IMR-90 (cell line): Measurements from ENCODE around the gene CPLX3. TPM values are rescaled to one million over a fixed set of nuclear protein-coding genes. Genes with fewer than 3 reads are reported as not detected.

Experiments
- ATAC-seq: fragments of 200-7000 bp; cut with Tn5 transposase; 2 replicates; pipeline ENCODE4 v1.9.1; 2020; ENCODE audit warnings: low read depth, mild to moderate bottlenecking, moderate library complexity
- BruUV-seq: library from RNA; stranded (reverse); fragments of 400-500 nt; replicated peaks from 2 replicates; lab custom pipeline; 2021; lab: Mats Ljungman, UMichigan
- CTCF ChIA-PET: fragments of 300-600 bp; formaldehyde crosslinking; extraction: SDS; loops from one replicate; lab custom pipeline; 2021; ENCODE audit warnings: antibody characterized with exemption; lab: Yijun Ruan, JAX
- POLR2A ChIA-PET: fragments of 300-600 bp; sonication (Branson Sonifier 250); formaldehyde crosslinking; loops from one replicate; lab custom pipeline; 2022; ENCODE audit warnings: antibody characterized with exemption; ENCODE audit not compliant: unreplicated experiment; lab: Charles Lee
- DNase-seq: peaks from one replicate; pipeline ENCODE4 v3.0.0; 2013
- H2AFZ ChIP-seq: replicated peaks from 2 replicates; pipeline ENCODE3; 2013; ENCODE audit warnings: low read length, mild to moderate bottlenecking; ENCODE audit not compliant: poor library complexity
- H2AK5ac ChIP-seq: 2 replicates; pipeline ENCODE4 v1.6.1; 2013; ENCODE audit warnings: low read depth, low read length, inconsistent platforms
- H2AK9ac ChIP-seq: replicated peaks from 2 replicates; pipeline ENCODE3; 2013; ENCODE audit warnings: mild to moderate bottlenecking, low read depth, low read length, moderate library complexity; ENCODE audit not compliant: poor library complexity
- H2BK120ac ChIP-seq: 2 replicates; pipeline ENCODE4 v1.6.1; 2013; ENCODE audit warnings: low read depth, low read length, inconsistent platforms
- H2BK15ac ChIP-seq: 3 replicates; pipeline ENCODE4 v1.6.1; 2013; ENCODE audit warnings: low read depth, low read length, inconsistent platforms
- H2BK20ac ChIP-seq: 2 replicates; pipeline ENCODE4 v1.6.1; 2013; ENCODE audit warnings: low read depth, mild to moderate bottlenecking, inconsistent platforms, low read length, moderate library complexity
- H2BK5ac ChIP-seq: 2 replicates; pipeline ENCODE4 v1.6.1; 2013; ENCODE audit warnings: mild to moderate bottlenecking, low read depth, low read length, inconsistent platforms; ENCODE audit not compliant: poor library complexity, severe bottlenecking
- H3K14ac ChIP-seq: replicated peaks from 2 replicates; pipeline ENCODE4 v1.6.1; 2013; ENCODE audit warnings: low read depth, low read length, inconsistent platforms
- H3K18ac ChIP-seq: 2 replicates; pipeline ENCODE4 v1.6.1; 2013; ENCODE audit warnings: low read depth, low read length, control low read depth
- H3K23ac ChIP-seq: 2 replicates; pipeline ENCODE4 v1.6.1; 2013; ENCODE audit warnings: low read depth, low read length, inconsistent platforms
- H3K27ac ChIP-seq: 2 replicates; pipeline ENCODE4 v1.5.1; 2013; ENCODE audit warnings: mild to moderate bottlenecking, control low read depth, low read length; ENCODE audit not compliant: insufficient read depth
- H3K27me3 ChIP-seq: 2 replicates; pipeline ENCODE4 v1.6.1; 2013; ENCODE audit warnings: low read length; ENCODE audit not compliant: control insufficient read depth, insufficient read depth
- H3K36me3 ChIP-seq: 2 replicates; pipeline ENCODE4 v1.6.1; 2013; ENCODE audit warnings: low read length, mixed read lengths; ENCODE audit not compliant: control insufficient read depth, insufficient read depth
- H3K4ac ChIP-seq: 2 replicates; pipeline ENCODE4 v1.6.1; 2013; ENCODE audit warnings: low read depth, low read length, inconsistent platforms
- H3K4me1 ChIP-seq: 2 replicates; pipeline ENCODE4 v1.6.1; 2013; ENCODE audit warnings: low read length, mixed read lengths; ENCODE audit not compliant: control insufficient read depth, insufficient read depth
- H3K4me2 ChIP-seq: 2 replicates; pipeline ENCODE4 v1.6.1; 2013; ENCODE audit warnings: low read depth, mild to moderate bottlenecking, control low read depth, low read length, moderate library complexity
- H3K4me3 ChIP-seq: 2 replicates; pipeline ENCODE4 v1.5.1; 2013; ENCODE audit warnings: low read depth, mild to moderate bottlenecking, control low read depth, low read length, moderate library complexity; ENCODE audit not compliant: insufficient read depth
- H3K56ac ChIP-seq: 2 replicates; pipeline ENCODE4 v1.6.1; 2013; ENCODE audit warnings: low read length, inconsistent platforms; ENCODE audit not compliant: insufficient read depth; ENCODE audit errors: extremely low read depth
- H3K79me1 ChIP-seq, 2 experiments: 2 replicates each; pipeline ENCODE4 v1.6.1; 2013; ENCODE audit warnings: low read length in 2 of 2, inconsistent platforms in 1 of 2, low read depth in 1 of 2
- H3K9ac ChIP-seq: 2 replicates; pipeline ENCODE4 v1.6.1; 2013; ENCODE audit warnings: low read depth, low read length, control low read depth
- H3K9me1 ChIP-seq: 2 replicates; pipeline ENCODE4 v1.6.1; 2013; ENCODE audit warnings: low read length, inconsistent platforms; ENCODE audit not compliant: insufficient read depth
- H3K9me3 ChIP-seq: 2 replicates; pipeline ENCODE4 v1.6.1; 2013; ENCODE audit warnings: low read length; ENCODE audit not compliant: control insufficient read depth, insufficient read depth
- H4K20me1 ChIP-seq: 2 replicates; pipeline ENCODE4 v1.6.1; 2013; ENCODE audit warnings: low read length, inconsistent platforms; ENCODE audit not compliant: insufficient read depth
- H4K5ac ChIP-seq: 2 replicates; pipeline ENCODE4 v1.6.1; 2013; ENCODE audit warnings: mild to moderate bottlenecking, low read depth, low read length, control low read depth
- H4K8ac ChIP-seq, 2 experiments: 2 replicates each; pipeline ENCODE4 v1.6.1; 2013; ENCODE audit warnings: low read depth in 2 of 2, low read length in 2 of 2, control low read depth in 1 of 2, inconsistent platforms in 1 of 2
- H4K91ac ChIP-seq: 2 replicates; pipeline ENCODE4 v1.6.1; 2013; ENCODE audit warnings: low read depth, low read length, inconsistent platforms; ENCODE audit not compliant: insufficient read depth
- BHLHE40 ChIP-seq: fragments of 150-350 bp; IDR thresholded peaks from 2 replicates; pipeline ENCODE4 v1.6.1; 2016; ENCODE audit warnings: mild to moderate bottlenecking, low read depth, low read length
- CEBPB ChIP-seq: IDR thresholded peaks from 2 replicates; pipeline ENCODE4 v1.6.1; 2012; ENCODE audit warnings: low read depth, low read length, improper control_type of control experiment
- CHD1 ChIP-seq: IDR thresholded peaks from 2 replicates; pipeline ENCODE4 v1.6.1; 2012; ENCODE audit warnings: low read depth, low read length, improper control_type of control experiment
- SMC3 ChIP-seq: fragments of 150-350 bp; IDR thresholded peaks from 2 replicates; pipeline ENCODE4 v1.6.1; 2016; ENCODE audit warnings: low read depth, mild to moderate bottlenecking, antibody characterized with exemption, low read length, moderate library complexity
- WGBS, 2 experiments: methylation state at CpG; one replicate each; pipeline versions ENCODE4 v1.1.5 to v1.1.7; 2013; ENCODE audit warnings: missing lambda C conversion rate in 2 of 2; ENCODE audit not compliant: insufficient read length in 1 of 2; ENCODE audit errors: extremely low coverage in 2 of 2; 5-methylcytosine and 5-hydroxymethylcytosine counted together
- dilution Hi-C: fragments of 300-500 bp; cut with HindIII; formaldehyde crosslinking; loops from one replicate; pipeline ENCODE4 v1.14.3; 2018; ENCODE audit warnings: low sequenced_read_pairs; ENCODE audit not compliant: unreplicated experiment
- in situ Hi-C: fragments of 300-500 bp; cut with MboI; formaldehyde crosslinking; loops from 3 replicates; pipeline ENCODE4 v1.14.3; 2019; ENCODE audit warnings: low sequenced_read_pairs, inconsistent platforms, mixed read lengths
- intact Hi-C: fragments of 100-400 bp; cut with micrococcal nuclease; formaldehyde crosslinking; loops from 2 replicates; pipeline ENCODE4 v1.10.0; 2022
- polyA plus RNA-seq, 3 experiments: library from polyadenylated mRNA; depleted of rRNA; stranded (reverse); fragments of >200 nt; gene quantifications; 2 replicates each; pipeline ENCODE4 v1.2.3, GENCODE V29; 2012; ENCODE audit warnings: low replicate concordance in 1 of 3
- total RNA-seq: library from RNA; depleted of rRNA; stranded (reverse); fragments of >200 nt; gene quantifications from 2 replicates; pipeline ENCODE4 v1.2.3, GENCODE V29; 2012
- TF ChIP-seq, protein P1 (sequence below): fragments of 150-350 bp; IDR thresholded peaks from 2 replicates; pipeline ENCODE4 v1.6.1; 2017; ENCODE audit warnings: mild to moderate bottlenecking, antibody characterized with exemption, low read length, low read depth

Gene CPLX3
- total and polyA plus RNA-seq, 2 of the 4 experiments (the other 2 are of a cell fraction): not detected

DNA sequence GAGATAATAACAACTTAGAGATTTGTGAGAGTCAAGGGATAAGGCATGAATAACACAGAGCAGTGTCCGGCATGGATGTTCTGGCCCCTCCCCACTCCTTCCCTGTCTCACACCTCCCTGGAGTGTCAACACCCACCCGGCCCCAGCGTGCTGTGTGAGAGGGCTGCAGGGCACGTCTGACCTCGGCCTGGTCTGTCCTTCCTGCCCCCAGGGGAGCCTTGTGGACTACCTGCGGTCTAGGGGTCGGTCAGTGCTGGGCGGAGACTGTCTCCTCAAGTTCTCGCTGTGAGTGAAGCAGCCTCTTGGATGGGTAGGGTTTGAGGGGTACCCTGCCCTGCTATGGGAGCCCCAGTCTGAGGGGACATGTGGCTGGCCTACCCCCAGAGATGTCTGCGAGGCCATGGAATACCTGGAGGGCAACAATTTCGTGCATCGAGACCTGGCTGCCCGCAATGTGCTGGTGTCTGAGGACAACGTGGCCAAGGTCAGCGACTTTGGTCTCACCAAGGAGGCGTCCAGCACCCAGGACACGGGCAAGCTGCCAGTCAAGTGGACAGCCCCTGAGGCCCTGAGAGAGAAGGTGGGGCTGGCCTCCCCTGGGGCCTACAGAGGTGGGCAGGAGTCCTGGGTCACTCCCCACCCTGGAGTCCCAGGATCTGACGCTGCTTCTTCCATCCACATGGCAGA, 25.0 kb upstream of the CPLX3 start:
- Histone ChIP-seq H2AK5ac (no peak overlapping the region), H2BK20ac (no peak overlapping the region), H2BK120ac (no peak overlapping the region), H3K56ac (no peak overlapping the region), H3K36me3 (peaks cover 44% of the 10 kb centered on the region), H4K20me1 (peaks cover 39% of the 10 kb centered on the region), H3K4me3 (no peak overlapping the region), H3K4me1 (peaks cover 2% of the 10 kb centered on the region; the same call in 1 of the 2 replicates), H3K9me1 (0 out of 2 replicates have a peak, but pooled peaks cover under 1% of the 10 kb centered on the region), H2BK15ac (no peak overlapping the region), H2AK9ac (no peak overlapping the region), H3K9ac (no peak overlapping the region), H3K4me2 (no peak overlapping the region), H3K9me3 (no peaks in the 10 kb centered on the region), H4K8ac (no peak overlapping the region), H3K79me1 (peaks cover 3 to 44% of the 10 kb centered on the region in 2 experiments), H3K4ac (no peak overlapping the region), H3K27me3 (no peaks in the 10 kb centered on the region), H3K27ac (no peak overlapping the region), H4K5ac (no peak overlapping the region), H2AFZ (no peak overlapping the region), H2BK5ac (no peak overlapping the region), H4K91ac (no peak overlapping the region), H3K18ac (no peak overlapping the region), H3K23ac (no peak overlapping the region), H3K14ac (no peak overlapping the region)
- DNase-seq: no peak
- ChIA-PET POLR2A (no interaction called here), CTCF (interaction anchor here (1.0 kb wide), 1 partner anchor 30 kb away, joined by 3 read pairs; no protein-coding TSS in a partner anchor)
- no peak for ATAC-seq
- BruUV-seq: no TSS peak
- WGBS, 2 experiments: 86% methylated on average over 11 of the region's 18 CpGs; no CpG with 5 or more reads in 1 of the 2 experiments
- intact Hi-C loops (no loop called here), dilution Hi-C loops (no loop called here), in situ Hi-C loops (no loop called here)
- no peak for TF ChIP-seq BHLHE40
- no peak for TF ChIP-seq SMC3
- TF ChIP-seq, protein P1, sequence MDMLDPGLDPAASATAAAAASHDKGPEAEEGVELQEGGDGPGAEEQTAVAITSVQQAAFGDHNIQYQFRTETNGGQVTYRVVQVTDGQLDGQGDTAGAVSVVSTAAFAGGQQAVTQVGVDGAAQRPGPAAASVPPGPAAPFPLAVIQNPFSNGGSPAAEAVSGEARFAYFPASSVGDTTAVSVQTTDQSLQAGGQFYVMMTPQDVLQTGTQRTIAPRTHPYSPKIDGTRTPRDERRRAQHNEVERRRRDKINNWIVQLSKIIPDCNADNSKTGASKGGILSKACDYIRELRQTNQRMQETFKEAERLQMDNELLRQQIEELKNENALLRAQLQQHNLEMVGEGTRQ: no peak
- no peak for TF ChIP-seq CEBPB
- no peak for TF ChIP-seq CHD1
